ENCODE measurements around the gene SLC16A5. TPM values are rescaled to one million over a fixed set of nuclear protein-coding genes. Genes with fewer than 3 reads are reported as not detected.
"Not testable (repeated sequence)": the region's sequence is repeated elsewhere in the genome, so short reads cannot be mapped to it uniquely, and the experiment has no call there.

Gene SLC16A5, protein sequence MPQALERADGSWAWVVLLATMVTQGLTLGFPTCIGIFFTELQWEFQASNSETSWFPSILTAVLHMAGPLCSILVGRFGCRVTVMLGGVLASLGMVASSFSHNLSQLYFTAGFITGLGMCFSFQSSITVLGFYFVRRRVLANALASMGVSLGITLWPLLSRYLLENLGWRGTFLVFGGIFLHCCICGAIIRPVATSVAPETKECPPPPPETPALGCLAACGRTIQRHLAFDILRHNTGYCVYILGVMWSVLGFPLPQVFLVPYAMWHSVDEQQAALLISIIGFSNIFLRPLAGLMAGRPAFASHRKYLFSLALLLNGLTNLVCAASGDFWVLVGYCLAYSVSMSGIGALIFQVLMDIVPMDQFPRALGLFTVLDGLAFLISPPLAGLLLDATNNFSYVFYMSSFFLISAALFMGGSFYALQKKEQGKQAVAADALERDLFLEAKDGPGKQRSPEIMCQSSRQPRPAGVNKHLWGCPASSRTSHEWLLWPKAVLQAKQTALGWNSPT
- 50.9 TPM for total RNA-seq (ENCODE audit: unreplicated experiment)
- long read RNA-seq, partial matches to known transcripts = 1 of 4 reads
- long read RNA-seq, other reads (novel, unspliced or antisense) = 3 of 4 reads

DNA sequence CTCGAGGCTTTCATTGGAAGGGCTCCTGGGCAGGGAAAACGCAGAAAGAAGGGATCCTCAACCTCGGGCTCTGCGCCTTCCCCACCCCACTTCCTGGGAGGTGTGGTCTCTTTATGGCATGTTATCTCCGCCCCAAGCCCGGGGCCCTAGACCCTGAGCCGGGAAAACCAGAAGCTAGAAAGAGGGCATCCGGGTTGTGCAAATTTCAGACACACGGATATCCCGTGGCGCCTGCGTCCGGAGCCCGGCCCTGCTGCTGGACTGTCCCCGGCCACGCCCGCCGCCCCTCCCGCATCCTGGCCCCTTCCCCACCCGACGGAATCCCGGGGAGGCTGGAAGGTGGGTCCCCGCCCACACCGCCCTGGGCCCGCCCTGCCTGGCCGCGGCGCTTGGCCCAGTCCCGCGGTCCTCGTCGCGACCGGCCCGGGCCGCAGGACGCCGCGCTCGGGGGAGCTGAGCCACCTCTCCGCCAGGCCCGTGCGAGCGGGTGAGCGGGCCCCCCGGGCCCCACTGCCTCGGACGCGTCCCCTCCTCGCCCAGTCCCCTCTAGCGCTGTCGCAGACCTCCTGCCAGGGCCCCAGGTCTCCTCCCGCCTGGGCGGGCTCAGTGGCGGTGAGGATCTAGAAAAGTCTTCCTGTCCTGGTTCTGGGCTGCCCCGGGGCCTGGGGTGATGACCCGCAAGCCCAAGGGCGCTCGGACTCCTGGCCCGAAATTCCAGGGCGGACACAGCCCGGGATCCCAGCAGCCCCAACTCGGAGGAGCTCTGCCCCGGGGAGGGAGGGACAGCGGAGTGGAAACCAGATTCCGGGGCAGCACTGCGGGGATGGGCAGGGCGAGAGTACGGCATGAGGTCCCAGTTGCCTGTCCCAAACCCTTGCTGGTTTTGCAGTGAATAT, at the start of gene SLC16A5:
SLC16A5 (plus strand) TSS at position 397 of the 896 bp plus-strand sequence. CDS start 5,683 bp downstream, outside the sequence.
- H3K27ac Mint-ChIP-seq (ENCODE audit: unreplicated experiment) = peak within 1 kb of the TSS; percentile 87
- H3K4me1 Mint-ChIP-seq (ENCODE audit: unreplicated experiment) = peaks cover 60% of the 10 kb centered on the region

DNA sequence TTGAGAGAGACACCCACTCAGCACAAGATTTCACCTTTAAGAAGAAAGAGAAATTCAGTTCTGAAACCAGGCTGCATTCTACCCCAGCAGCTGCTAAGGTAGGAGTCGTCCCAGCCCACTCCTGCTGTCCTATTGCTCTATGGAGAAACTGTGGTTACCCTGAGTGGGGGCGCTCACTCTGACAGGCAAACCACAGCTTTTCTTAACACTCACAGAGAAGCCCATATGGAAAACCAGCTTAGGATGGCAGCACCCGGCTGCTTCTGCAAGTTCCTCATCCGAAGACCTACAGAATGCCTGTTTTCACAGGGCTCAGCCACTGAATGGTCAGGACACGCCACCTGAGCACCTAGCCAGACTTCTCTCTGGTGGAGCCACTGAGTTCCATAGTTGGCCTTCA, 48.5 kb upstream of the SLC16A5 start:
- TF ChIP-seq, protein P1, sequence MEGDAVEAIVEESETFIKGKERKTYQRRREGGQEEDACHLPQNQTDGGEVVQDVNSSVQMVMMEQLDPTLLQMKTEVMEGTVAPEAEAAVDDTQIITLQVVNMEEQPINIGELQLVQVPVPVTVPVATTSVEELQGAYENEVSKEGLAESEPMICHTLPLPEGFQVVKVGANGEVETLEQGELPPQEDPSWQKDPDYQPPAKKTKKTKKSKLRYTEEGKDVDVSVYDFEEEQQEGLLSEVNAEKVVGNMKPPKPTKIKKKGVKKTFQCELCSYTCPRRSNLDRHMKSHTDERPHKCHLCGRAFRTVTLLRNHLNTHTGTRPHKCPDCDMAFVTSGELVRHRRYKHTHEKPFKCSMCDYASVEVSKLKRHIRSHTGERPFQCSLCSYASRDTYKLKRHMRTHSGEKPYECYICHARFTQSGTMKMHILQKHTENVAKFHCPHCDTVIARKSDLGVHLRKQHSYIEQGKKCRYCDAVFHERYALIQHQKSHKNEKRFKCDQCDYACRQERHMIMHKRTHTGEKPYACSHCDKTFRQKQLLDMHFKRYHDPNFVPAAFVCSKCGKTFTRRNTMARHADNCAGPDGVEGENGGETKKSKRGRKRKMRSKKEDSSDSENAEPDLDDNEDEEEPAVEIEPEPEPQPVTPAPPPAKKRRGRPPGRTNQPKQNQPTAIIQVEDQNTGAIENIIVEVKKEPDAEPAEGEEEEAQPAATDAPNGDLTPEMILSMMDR (IDR thresholded peaks at IDR 0.05; ENCODE audit: unreplicated experiment) = no peak
- peaks cover 17% of the 10 kb centered on the region for H3K27me3 Mint-ChIP-seq (ENCODE audit: unreplicated experiment)
- H3K4me3 Mint-ChIP-seq (ENCODE audit: unreplicated experiment) = no peak overlapping the region
- no peak overlapping the region for H3K27ac Mint-ChIP-seq (ENCODE audit: unreplicated experiment)
- peaks cover 20% of the 10 kb centered on the region for H3K36me3 Mint-ChIP-seq (ENCODE audit: low read depth, unreplicated experiment)
- no peak for DNase-seq (ENCODE audit: low spot score)
- no peaks in the 10 kb centered on the region for H3K9me3 Mint-ChIP-seq (ENCODE audit: unreplicated experiment)
- H3K4me1 Mint-ChIP-seq (ENCODE audit: unreplicated experiment) = peaks cover 25% of the 10 kb centered on the region

More for the DNA sequence above, at the start of gene SLC16A5:
- peak within 1 kb of the TSS; percentile 87 for H3K4me3 Mint-ChIP-seq (ENCODE audit: unreplicated experiment)
- no peaks in the 10 kb centered on the region for H3K9me3 Mint-ChIP-seq (ENCODE audit: unreplicated experiment)
- peaks cover 14% of the 10 kb centered on the region for H3K36me3 Mint-ChIP-seq (ENCODE audit: low read depth, unreplicated experiment)
- peak; percentile 96 for DNase-seq (ENCODE audit: low spot score)
- peaks cover 22% of the 10 kb centered on the region for H3K27me3 Mint-ChIP-seq (ENCODE audit: unreplicated experiment)
- TF ChIP-seq, protein P1 (IDR thresholded peaks at IDR 0.05; ENCODE audit: unreplicated experiment) = no peak

DNA sequence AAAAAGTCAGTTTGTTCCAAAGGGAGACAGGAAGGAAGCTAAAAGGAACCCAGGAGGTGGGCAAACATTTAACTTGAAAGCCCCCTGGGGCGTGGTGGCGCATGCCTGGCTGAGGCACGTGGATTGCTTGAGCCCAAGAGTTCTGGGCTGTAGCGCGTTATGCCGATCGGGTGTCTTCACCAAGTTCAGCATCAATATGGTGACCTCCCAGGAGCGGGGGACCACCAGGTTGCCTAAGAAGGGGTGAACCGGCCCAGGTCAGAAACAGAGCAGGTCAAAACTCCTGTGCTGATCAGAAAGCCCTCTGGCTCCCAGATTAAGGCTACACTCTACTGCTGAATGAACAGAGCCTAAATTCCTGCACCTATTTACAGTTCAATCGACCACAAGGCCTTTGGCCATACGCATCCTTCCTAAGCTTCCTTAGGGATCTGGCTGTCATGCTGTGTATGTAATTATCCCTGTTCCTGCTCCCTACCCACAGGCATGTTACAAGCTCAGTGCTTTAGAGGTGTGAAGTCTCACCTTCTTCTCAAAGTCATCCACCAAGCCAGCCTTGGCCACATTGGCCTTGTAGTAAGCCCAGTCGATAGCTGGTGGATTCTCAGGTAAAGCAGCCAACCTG, 46.0 kb upstream of the SLC16A5 start:
- TF ChIP-seq, protein P1 (IDR thresholded peaks at IDR 0.05; ENCODE audit: unreplicated experiment) = no peak
- Mint-ChIP-seq H3K27me3 (ENCODE audit: unreplicated experiment) (peaks cover 2% of the 10 kb centered on the region), H3K27ac (ENCODE audit: unreplicated experiment) (peak overlapping the region; percentile 31), H3K4me1 (ENCODE audit: unreplicated experiment) (peaks cover 40% of the 10 kb centered on the region), H3K9me3 (ENCODE audit: unreplicated experiment) (no peaks in the 10 kb centered on the region), H3K4me3 (ENCODE audit: unreplicated experiment) (no peak overlapping the region), H3K36me3 (ENCODE audit: low read depth, unreplicated experiment) (peaks cover 17% of the 10 kb centered on the region)
- no peak for DNase-seq (ENCODE audit: low spot score)

DNA sequence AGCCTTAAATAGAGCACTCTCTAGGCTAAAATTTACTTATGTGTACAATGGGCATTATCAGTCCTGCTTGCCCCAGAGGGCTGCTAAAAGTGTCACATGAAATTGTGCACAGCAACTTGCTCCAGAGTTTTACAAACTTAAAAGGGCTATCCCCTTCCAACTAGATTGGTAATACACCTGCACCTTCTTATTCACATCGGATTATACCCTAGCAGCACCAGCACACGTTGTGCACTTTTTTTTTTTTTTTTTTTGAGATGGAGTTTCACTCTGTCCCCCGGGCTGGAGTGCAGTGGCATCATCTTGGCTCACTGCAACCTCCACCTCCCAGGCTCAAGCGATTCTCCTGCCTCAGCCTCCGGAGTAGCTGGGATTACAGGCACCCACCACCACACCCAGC, 44.0 kb upstream of the SLC16A5 start:
- not testable (repeated sequence) for H3K27me3 Mint-ChIP-seq (ENCODE audit: unreplicated experiment); DNase-seq (ENCODE audit: low spot score); H3K4me3 Mint-ChIP-seq (ENCODE audit: unreplicated experiment); H3K9me3 Mint-ChIP-seq (ENCODE audit: unreplicated experiment)
- Mint-ChIP-seq H3K36me3 (ENCODE audit: low read depth, unreplicated experiment) (peaks cover 16% of the 10 kb centered on the region), H3K27ac (ENCODE audit: unreplicated experiment) (peak overlapping the region; percentile 0), H3K4me1 (ENCODE audit: unreplicated experiment) (peaks cover 50% of the 10 kb centered on the region)

DNA sequence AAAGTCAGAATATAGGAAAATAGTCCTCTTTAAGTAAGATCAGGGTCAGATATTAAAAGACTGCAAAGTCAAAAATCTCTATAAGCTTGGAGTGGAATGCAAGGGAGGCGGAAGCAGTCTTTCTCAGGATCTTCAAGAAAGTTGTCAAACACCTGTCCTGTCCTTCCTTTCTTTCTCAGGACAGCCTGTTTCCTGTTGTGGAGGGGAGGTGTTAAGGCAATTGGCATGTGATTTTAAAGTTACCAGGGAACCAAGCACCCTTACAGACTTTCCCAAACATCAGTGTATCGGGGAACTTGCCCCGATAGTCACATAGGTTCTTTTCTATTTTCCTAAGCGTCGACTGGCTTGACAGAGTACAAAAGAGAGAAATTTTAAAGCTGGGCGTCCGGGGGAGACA, 43.0 kb upstream of the SLC16A5 start:
- no peaks in the 10 kb centered on the region for H3K9me3 Mint-ChIP-seq (ENCODE audit: unreplicated experiment)
- H3K36me3 Mint-ChIP-seq (ENCODE audit: low read depth, unreplicated experiment) = peaks cover 10% of the 10 kb centered on the region
- TF ChIP-seq, protein P1 (IDR thresholded peaks at IDR 0.05; ENCODE audit: unreplicated experiment) = no peak
- H3K27me3 Mint-ChIP-seq (ENCODE audit: unreplicated experiment) = peaks cover 2% of the 10 kb centered on the region
- DNase-seq (ENCODE audit: low spot score) = no peak
- H3K27ac Mint-ChIP-seq (ENCODE audit: unreplicated experiment) = peak overlapping the region; percentile 99
- peak overlapping the region; percentile 88 for H3K4me3 Mint-ChIP-seq (ENCODE audit: unreplicated experiment)
- H3K4me1 Mint-ChIP-seq (ENCODE audit: unreplicated experiment) = peaks cover 51% of the 10 kb centered on the region

DNA sequence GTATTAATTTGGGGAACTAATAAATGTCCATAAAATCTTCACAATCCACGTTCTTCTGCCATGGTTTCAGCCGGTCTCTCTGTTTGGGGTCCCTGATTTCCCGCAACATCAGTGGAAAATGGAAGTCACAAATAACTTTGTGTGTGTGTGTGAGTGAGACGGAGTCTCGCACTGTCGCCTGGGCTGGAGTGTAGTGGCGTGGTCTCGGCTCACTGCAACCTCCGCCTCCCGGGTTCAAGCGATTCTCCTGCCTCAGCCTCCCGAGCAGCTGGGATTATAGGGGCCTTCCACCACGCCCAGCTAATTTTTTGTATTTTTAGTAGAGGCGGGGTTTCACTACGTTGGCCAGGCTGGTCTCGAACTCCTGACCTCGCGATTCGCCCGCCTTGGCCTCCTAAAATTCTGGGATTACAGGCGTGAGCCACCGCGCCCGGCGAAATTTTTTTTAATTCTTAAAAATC, 41.8 kb upstream of the SLC16A5 start:
- Mint-ChIP-seq H3K4me1 (ENCODE audit: unreplicated experiment) (peaks cover 48% of the 10 kb centered on the region), H3K27ac (ENCODE audit: unreplicated experiment) (peak overlapping the region; percentile 85), H3K4me3 (ENCODE audit: unreplicated experiment) (peak overlapping the region; percentile 96)
- H3K9me3 Mint-ChIP-seq (ENCODE audit: unreplicated experiment); H3K36me3 Mint-ChIP-seq (ENCODE audit: low read depth, unreplicated experiment); DNase-seq (ENCODE audit: low spot score); H3K27me3 Mint-ChIP-seq (ENCODE audit: unreplicated experiment): not testable (repeated sequence)

All from endothelial cell (in vitro differentiated cells).